ENCODE results near the gene PTH2.

- no peak for TF ChIP-seq CTCF (IDR thresholded peaks at IDR 0.05; ENCODE audit: low read depth, low read length)
- no peak for TF ChIP-seq EZH2phosphoT487 (IDR thresholded peaks at IDR 0.05; ENCODE audit: low read depth)
Measured at GRCh38 chr19:49374665-49375434, 48.4 kb downstream of the PTH2 start.
